SIG-M5 treated with dmso at 0.1 percent for 504 hours (cell line): Measurements from ENCODE around the gene TSPAN32.
A peak's percentile ranks its signal among the peaks of the same experiment; 100 is the strongest.

Experiments used
- DNase-seq: peaks from one replicate; lab custom pipeline; 2025; ENCODE audit not compliant: unreplicated experiment; lab: John Stamatoyannopoulos, UW

TSPAN32 gene

GRCh38 chr11:2314136-2314524 is 12.3 kb downstream of the TSPAN32 start:
- no peak for DNase-seq

- no peak for DNase-seq
Observed at GRCh38 chr11:2314525-2315394, 12.9 kb downstream of the TSPAN32 start.

DNA sequence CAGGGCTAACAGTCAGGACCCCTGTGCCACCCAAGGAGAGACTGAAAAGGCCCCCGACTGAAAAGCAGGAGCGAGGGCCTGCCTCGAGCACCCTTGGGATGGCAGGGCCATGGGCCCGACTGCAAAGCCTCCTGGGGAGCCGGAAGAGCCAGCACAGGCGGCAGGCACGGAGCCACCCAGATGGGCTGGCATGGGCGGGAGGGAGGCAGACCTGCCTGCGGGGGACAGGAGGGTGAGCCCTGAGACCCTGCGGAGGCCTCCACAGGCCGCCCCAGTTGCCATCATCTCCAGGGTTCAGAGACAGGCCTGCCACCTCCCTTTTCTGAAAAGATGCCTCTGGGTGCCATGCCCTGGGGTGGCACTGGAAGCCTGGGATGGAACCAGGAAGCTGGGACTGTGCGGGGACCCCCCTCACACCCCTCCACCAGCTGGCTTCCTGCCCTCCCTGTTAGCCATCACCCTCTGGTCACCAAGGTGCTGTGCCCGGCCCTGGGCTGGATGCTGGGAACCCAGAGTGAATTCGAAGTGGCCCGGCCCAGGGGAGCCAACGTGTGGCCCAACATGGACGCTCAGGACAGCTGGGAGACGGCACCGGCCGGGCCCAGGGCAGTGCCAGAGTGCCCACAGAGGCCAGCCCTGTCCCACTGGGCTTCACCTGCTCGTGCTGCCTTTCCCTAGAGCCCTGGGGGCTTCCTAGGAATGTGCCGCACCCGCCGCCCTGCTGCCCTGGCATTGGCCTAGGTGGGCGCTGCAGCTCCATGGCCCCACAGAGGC is 13.8 kb downstream of the TSPAN32 start:
- no peak for DNase-seq

GRCh38 chr11:2316169-2316962 is 14.6 kb downstream of the TSPAN32 start:
- no peak for DNase-seq

- DNase-seq, result no peak
Observed at GRCh38 chr11:2316963-2317244, 15.1 kb downstream of the TSPAN32 start.

DNA sequence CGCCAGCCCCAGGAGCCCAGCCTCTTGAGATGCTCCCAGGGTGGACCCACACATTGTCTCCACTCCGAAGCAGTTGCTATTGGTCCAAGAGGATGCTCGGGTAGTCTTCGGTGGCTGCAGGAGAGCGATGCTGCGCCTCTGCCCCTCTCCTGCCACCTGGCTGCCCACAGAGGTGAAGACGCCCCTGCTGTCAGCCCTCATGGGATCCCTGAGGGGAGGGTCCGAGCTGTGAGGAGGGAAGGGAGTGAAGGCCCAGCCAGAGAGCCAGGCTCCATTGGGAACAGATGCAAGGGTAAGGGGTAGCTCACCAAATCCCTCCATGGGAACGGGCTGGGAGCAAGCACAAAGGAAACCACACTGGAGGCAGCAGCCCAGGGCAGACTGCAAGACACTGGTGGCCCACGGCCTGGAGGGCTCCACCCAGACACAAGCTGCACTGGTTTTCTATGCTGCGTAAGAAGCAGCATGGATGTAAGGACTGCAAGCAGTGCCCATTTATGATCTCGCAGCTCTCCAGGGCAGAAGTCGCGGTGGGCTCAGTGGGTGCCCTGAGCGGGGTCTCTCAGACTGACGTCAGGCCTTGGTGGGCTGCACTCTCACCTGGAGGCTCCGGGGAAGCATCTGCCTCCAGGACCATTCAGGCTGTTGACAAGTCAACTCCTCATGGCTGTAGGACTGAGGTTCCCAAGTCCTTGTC is 15.7 kb downstream of the TSPAN32 start:
- no peak for DNase-seq

GRCh38 chr11:2318123-2318522 is 16.3 kb downstream of the TSPAN32 start:
- DNase-seq, result no peak

- no peak for DNase-seq
Observed at GRCh38 chr11:2318707-2319106, 16.9 kb downstream of the TSPAN32 start.

DNA sequence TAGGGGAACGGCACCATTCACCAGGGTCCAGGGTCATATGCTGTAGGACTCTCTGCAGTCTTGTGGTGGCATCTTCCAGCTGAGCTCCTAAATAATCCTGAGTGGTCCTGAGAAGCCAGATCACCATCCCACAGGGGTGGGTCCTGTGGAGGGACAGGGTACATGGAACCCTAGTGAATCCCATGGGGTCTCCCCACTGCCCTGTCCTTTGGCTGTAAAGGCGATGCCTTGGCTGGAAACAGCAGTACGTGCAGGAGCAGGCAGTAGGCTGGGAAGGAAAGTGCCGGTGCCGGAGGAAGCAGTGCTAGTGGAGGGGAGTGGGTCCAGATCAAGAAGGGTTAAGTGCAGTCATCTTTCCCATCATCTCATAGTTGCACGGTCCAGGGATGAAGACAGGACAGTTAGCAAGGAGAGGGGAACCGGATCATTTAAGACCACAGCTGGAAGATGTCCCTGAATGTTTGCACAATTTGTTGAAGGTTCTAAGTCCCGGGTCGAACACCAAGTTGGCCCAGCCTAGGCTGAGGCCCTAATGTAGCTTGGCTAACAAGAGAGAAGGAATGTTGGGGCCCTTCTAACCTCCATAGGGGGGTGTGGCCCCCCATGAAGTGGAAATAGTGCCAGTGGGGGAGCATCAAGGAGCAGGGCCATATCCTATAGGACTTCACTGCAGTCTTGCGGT is 18.1 kb downstream of the TSPAN32 start:
- DNase-seq, result no peak

DNA sequence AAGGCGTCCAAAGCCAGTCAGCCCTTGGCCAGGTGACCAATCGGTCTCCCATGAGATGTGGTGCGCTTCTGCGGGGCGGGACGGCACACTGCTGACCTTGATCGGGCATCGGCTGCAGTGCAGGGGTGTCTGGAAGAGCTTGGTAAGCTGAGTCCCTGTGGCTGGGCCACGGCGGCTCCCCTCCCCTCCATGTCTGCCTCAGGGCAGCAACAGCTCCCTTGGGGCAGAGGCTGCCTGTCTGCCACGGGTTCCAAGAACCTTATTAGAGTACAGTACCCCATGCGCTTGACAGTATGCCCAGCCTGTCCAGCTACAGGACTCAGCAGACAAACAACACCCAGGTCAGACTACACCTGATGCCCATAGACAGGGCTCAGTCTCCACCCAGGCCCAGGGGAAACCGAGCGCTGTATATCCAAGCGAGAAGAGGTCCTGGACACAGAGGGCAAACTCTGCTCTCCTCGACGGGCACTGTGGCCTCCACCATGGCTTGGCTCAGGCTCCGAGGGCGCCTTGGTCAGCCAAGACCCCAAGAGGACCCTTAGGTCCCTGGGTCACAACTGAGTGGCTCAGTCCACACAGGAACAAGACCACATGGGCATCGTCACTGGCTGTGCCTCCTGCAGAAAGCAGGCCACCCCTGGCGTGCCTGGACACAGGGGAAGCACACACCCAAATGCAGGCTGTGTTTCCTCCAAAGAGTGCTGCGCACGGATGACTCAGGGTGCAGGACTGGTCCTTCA is 18.9 kb downstream of the TSPAN32 start:
- DNase-seq, result no peak

GRCh38 chr11:2321311-2321683 is 19.5 kb downstream of the TSPAN32 start:
- DNase-seq, result no peak

GRCh38 chr11:2325123-2325522 is 23.3 kb downstream of the TSPAN32 start:
- DNase-seq, result no peak

- peak; percentile 13 for DNase-seq
Observed at GRCh38 chr11:2325719-2326118, 23.9 kb downstream of the TSPAN32 start.

DNA sequence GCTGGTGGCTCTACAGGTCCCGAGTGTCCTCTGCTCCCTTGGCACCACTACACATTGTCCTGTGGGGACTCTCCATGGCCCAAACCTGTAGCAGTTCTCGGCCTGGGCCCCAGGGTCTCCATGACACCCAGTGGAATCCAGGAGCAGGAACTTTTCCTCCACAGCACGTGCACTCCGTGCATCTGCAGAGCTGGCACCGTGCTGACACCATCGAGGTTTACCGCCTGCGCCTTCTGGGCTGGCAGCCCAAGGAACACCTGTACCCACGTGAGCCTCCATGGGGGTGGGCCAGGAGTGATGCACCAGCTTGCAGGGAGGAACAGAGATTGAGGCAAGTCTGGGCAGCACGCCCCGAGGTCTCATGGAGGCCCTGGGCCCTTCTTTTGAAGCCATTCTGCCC is 25.2 kb downstream of the TSPAN32 start:
- no peak for DNase-seq

GRCh38 chr11:2328021-2328420 is 26.2 kb downstream of the TSPAN32 start:
- DNase-seq, result no peak

- DNase-seq, result no peak
Observed at GRCh38 chr11:2328656-2329354, 27.0 kb downstream of the TSPAN32 start.

DNA sequence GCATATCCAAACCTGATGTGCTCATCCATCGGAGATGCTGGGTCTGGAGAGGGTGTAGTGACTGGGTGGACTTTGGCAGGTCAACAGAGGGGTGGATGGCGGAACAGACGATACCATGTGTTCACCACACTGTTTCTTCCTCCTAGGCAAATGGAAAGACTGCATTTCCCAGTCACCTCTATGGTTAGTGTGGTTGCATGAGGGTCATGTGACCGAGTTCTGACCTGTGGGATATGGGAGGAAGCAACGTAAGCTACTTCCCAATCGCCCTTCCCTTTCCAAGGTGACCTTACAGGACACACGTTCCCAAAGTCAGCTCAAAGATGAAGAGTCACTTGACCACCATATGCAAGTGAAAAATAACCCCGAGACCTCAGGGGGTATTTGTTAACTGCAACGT is 27.7 kb downstream of the TSPAN32 start:
- no peak for DNase-seq

GRCh38 chr11:2330696-2331095 is 28.9 kb downstream of the TSPAN32 start:
- no peak for DNase-seq

DNA sequence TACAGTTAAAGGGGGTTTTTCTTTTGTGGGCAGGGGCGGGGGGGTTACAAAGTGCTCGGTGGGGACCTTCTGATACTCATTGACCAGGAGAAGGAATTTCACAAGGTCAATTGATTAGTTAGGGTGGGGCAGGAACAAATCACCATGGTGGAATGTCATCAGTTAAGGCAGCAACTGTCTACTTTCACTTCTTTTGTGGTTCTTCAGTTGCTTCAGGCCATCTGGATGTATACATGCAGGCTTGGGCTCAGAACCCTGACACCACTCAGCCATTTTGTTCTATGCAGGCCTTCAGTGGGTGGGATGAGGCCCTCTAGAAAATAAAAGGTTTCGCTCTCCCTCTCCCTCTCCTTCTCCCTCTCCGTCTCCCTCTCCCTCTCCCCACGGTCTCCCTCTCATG is 29.6 kb downstream of the TSPAN32 start:
- DNase-seq, result no peak
